HL-60/S4 (cell line): ENCODE data around the gene RFK.

Experiments
- in situ Hi-C: fragments of 300-500 bp; cut with MboI; formaldehyde crosslinking; loops from 2 replicates; pipeline ENCODE4 v1.14.3; 2022; ENCODE audit warnings: low sequenced_read_pairs

RFK gene

GRCh38 chr9:76413658-76414057, 19.4 kb upstream of the RFK start:
- in situ Hi-C loops: no loop called here

GRCh38 chr9:76412638-76413037, 18.4 kb upstream of the RFK start:
- in situ Hi-C loops: no loop called here

GRCh38 chr9:76405868-76406267, 11.6 kb upstream of the RFK start:
- in situ Hi-C loops: no loop called here

- in situ Hi-C loops: no loop called here
Observed at GRCh38 chr9:76405340-76405739, 11.1 kb upstream of the RFK start.

- in situ Hi-C loops: no loop called here
Observed at GRCh38 chr9:76404401-76404800, 10.2 kb upstream of the RFK start.

GRCh38 chr9:76403352-76403751, 9.1 kb upstream of the RFK start:
- in situ Hi-C loops: no loop called here

- in situ Hi-C loops: no loop called here
Observed at GRCh38 chr9:76401580-76402354, 7.5 kb upstream of the RFK start.

- in situ Hi-C loops: no loop called here
Observed at GRCh38 chr9:76401176-76401575, 7.0 kb upstream of the RFK start.

GRCh38 chr9:76400534-76401096, 6.4 kb upstream of the RFK start:
- in situ Hi-C loops: no loop called here

GRCh38 chr9:76399856-76400255, 5.6 kb upstream of the RFK start:
- in situ Hi-C loops: no loop called here

GRCh38 chr9:76396597-76396996, 2.4 kb upstream of the RFK start:
- in situ Hi-C loops: no loop called here

- in situ Hi-C loops: no loop called here
Observed at GRCh38 chr9:76396144-76396543, 1.9 kb upstream of the RFK start.

GRCh38 chr9:76395381-76395780, 1.2 kb upstream of the RFK start:
- in situ Hi-C loops: no loop called here

GRCh38 chr9:76394960-76395252, 680 bp upstream of the RFK start:
- in situ Hi-C loops: no loop called here

- in situ Hi-C loops: no loop called here
Observed at GRCh38 chr9:76390656-76391055, 3.6 kb downstream of the RFK start.

- in situ Hi-C loops: no loop called here
Observed at GRCh38 chr9:76379494-76379893, 14.7 kb downstream of the RFK start.

- in situ Hi-C loops: no loop called here
Observed at GRCh38 chr9:76378367-76379073, 15.7 kb downstream of the RFK start.

GRCh38 chr9:76377791-76378190, 16.4 kb downstream of the RFK start:
- in situ Hi-C loops: no loop called here

- in situ Hi-C loops: no loop called here
Observed at GRCh38 chr9:76374783-76375559, 19.3 kb downstream of the RFK start.

GRCh38 chr9:76373784-76374474, 20.3 kb downstream of the RFK start:
- in situ Hi-C loops: no loop called here

- in situ Hi-C loops: no loop called here
Observed at GRCh38 chr9:76373173-76373783, 20.9 kb downstream of the RFK start.
